HG03095 (cell line): ENCODE data around the gene TMIGD2.
"Not testable (repeated sequence)": the region's sequence is repeated elsewhere in the genome, so short reads cannot be mapped to it uniquely, and the experiment has no call there.

Experiments
- ATAC-seq: cut with Tn5 transposase; IDR thresholded peaks from one replicate; pipeline ENCODE4 v1.9.1; 2021; ENCODE audit warnings: moderate library complexity; ENCODE audit not compliant: unreplicated experiment

Gene TMIGD2

DNA sequence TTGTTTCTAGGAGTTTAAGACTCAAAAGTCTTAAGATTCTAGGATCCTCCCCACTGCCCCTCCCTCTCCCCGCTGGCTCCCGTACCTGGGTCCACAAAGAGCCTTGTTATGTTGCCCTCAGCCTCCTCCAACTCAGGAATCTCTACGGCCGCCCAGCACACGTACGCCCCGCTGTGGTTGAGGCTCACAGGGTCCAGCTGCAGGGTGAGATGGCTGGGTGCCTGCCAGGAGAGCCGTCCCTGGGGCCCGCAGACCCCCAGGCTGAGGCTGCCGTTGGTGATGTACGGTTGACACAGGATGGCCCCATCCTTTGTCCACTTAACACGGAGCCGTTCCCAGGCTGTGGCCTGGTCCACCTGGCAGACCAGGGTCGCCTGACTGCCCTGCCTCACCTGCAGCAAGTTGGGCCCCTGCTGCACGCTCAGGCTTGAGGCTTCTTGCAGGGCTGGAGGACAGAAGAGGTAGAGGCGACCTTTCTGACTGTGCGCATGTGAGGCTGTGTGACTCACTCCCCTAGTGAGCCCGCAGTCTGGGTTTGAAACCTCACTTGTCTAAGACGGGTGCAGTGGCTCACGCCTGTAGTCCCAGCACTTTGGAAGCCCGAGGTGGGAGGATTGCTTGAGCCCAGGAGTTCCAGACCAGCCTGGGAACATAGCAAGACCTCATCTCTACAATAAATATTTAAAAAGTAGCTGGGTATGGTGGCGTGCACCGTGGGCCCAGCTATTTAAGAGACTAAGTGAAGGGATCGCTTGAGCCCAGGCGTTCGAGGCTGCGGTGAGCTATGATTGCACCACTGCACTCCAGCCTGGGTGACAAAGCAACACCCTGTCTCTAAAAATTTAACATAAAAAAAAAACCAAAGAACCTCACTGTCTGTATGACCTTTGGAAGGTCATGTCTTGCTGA lies 4.0 kb downstream of the TMIGD2 start:
- ATAC-seq: no peak

DNA sequence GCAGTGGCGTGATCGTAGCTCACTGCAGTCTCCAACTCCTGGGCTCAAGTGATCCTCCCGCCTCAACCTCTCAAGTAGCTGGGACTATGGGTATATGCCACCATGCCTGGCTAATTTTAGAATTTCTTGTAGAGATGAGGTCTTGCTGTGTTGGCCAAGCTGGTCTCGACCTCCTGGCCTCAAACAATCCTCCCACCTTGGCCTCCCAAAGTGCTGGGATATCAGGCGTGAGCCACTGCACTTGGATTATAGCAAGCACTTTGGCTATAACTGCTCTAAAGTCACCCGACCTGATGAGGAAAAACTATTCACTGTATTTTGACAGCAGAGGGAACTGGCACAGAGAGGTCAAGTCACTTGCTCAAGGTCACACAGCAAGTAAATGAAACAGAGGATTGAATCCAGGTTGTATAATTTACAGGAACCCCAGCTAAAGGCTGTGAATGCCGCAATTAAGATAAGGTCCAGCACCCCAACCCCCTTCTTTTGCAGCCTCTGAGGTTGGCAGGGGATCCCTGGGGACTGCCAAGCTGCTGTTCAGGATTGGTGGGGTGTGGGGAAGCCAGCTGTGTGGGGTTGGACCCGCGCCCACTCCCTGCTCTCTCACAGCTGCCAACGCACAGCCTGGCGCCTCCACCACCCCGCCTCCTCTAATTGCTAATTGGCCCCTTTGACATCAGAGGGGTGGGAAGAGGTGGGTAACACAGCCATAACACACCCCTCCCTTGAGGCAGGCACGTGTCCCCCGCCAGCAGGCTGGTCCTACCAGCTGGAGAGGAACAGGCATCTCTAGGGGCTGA lies 6.0 kb downstream of the TMIGD2 start:
- ATAC-seq: no peak

DNA sequence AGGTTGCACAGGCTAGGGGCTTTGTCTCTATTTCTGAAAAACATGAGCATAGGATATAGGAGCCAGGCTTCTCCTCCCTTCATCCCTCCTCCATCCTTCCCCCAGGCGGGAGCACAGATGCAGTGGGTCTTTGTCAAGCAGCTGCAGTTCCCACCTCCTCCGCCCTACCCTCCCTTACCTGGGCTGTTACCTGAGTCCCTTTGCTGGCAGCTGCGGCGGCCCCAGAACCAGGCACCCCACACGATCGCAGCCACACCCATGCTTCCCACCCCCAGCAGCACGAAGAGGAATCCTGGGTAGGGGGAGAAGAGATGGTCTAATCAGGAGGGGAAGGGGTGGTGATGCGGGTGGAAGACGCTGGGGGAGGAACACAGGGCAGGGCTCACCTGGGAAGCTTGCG lies 7.8 kb downstream of the TMIGD2 start:
- ATAC-seq: no peak

DNA sequence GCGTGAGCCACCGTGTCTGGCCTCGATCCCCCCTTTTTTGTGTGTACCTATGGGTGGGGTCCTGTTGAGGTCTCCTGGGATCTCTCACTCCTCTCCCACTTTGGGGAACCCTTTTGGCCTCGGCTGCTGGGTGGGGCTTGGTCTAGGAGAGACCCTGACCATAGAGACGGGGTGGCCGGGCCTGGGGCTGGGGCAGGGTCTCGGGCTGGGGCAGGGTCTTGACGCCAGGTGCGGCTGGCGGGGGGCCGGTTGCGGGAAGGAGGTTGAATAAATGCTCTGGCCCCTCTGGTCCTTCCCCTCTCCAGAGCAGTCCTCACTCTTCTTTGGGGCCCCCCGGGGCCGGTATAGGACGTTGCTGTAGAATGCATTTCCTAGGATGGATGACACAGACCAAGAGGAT lies 9.7 kb downstream of the TMIGD2 start:
- no peak for ATAC-seq

DNA sequence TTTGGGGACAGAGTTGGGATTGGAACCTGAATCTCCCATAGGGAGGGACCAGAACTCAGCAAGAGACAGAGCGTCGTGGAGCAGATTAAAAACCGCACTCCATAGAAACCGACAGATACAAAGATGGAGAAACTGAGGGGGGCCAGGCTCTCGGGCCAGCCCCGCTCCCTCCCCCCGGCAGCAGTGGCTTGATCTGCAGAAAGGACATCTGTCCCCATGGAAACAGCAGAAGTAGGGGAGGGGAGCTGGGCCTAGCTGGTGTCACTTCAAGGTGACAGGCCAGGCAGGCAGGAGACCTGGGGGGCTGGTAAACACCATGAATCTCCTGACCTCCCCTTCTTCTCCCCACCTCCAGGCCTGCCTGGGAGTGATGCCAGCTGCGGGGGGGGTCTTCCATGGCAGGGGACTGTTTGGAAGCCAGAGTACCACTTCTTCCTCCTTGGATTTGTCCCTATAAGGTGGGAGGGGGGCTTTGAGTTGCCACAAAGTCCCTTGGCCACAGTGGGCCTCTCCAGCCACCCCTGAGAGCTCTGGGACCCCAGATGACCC lies 10.9 kb downstream of the TMIGD2 start:
- ATAC-seq: no peak

DNA sequence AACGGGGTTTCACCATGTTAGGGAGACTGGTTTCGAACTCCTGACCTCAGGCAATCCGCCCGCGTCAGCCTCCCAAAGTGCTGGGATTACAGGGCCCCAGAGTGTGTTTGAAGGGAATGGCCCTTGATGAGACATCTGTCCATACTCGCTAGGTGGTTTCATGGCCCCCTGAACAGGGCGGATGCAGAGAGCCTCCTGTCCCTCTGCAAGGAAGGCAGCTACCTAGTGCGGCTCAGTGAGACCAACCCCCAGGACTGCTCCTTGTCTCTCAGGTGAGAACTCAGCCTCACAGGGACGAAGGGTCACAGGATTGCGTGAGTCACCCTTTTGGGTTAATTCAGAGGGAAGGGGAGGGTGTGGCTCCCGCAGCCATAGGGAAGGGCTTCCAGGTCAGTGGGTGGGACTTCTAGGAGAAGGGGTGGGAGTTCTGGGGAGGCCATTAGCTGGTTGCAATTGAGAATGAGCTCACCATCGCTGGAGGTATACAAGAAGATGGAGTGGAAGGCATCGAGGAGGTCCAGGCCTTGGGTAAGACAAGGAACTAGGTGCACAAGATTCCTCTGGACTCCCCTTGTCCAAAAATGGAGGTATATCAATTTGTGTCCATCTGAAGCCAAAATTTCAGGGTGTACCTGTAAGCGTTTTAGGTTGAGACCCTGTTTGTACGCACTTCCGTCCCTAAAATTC lies 14.0 kb downstream of the TMIGD2 start:
- no peak for ATAC-seq

DNA sequence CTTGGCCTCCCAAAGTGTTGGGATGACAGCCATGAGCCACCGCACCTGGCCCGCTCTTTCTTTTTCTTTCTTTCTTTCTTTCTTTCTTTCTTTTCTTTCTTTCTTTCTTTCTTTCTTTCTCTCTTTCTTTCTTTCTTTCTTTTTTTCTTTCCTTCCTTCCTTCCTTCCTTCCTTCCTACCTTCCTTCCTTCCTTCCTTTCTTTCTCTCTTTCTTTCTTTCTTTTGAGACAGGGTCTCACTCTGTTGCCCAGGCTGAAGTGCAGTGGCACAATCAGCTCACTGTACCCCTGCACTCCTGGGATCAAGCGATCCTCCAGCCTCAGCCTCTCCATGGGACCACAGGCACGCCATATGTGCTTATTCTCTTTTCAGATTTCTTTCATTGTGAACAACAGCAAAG lies 16.0 kb downstream of the TMIGD2 start:
- ATAC-seq: not testable (repeated sequence)

DNA sequence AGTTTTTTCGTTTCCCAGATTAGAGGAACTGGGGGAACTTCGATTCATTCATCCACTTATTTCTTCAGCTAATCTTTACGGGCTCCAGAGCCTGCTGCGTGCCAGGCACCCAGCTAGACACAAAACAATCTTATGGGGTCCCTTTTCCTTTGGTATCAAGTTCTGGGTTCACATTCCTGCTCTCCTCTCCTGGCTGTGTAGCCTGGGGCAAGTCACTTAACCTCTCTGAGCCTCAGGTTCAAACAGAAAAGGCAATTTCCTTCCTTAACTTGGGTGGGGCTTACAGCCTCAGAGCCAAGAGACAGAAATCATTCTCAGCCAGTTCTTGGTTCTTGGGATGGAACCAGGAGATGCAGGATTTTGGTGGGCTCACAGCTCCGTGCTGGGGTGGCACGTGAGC lies 17.2 kb downstream of the TMIGD2 start:
- ATAC-seq: no peak

DNA sequence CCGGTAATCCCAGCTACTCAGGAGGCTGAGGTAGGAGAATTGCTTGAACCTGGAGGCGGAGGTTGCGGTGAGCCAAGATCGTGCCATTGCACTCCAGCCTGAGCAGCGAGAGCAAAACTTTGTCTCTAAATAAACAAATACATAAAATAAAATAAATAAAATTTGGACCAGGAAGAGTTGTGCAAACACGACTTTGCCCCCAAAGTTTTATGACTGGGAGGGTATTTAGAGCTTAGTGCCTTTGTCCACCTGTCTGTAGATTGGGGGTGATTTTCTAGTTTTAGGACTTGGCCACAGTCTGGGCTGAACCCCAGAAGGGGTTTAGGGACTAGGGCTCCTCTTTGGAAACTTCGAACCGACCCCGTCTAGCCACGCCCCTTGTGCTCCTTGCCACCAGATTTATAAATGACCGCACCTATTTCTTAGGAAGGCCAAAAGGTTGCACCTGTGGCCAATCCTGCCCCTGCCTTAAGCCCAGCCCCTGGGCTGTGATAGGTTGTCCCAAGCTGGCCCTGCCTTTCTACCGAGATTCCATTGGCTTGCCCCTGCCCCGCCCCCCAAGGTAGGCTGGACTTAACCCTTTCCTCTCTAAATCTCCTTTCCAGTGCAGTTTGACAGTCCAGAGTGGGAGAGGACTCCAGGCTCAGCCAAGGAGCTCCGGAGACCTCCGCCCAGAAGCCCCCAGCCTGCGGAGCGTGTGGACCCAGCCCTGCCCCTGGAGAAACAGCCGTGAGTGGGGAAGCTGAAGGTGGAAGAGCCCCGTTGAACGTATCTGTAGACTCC lies 17.8 kb downstream of the TMIGD2 start:
- no peak for ATAC-seq

DNA sequence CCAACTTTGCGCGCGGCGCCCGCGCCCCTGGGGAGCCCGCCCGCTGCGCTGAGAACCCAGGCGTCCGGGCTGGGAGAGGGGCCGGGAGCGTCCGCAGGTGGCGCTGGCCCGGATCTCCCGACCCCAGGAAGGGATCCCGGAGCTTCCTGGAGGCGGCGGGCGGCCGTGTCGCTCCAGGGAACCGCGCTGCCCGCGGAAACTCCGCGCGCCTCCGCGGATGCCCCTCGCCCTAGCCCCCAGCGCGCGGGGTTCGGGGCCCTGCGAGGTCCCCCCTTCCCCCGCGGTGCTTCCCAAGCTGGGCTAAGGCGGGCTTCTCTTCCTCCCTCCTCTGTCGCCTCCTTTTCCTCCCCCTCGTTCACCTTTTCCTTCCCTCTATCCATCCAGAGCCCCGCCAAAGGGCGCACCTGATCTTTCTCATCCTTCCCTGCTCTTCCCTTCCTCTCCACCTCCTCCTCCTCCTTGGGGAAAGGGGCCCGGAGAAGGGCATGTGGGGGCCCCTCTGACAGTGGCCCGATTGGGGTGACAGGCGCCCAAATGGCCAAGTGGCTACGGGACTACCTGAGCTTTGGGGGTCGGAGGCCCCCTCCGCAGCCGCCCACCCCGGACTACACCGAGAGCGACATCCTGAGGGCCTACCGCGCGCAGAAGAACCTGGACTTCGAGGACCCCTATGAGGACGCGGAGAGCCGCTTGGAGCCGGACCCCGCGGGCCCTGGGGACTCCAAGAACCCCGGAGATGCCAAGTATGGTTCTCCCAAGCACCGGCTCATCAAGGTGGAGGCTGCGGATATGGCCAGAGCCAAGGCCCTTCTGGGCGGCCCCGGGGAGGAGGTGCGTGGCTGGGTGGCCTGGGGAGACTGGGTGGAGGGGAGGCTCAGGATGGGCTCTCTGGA lies 22.4 kb downstream of the TMIGD2 start:
- ATAC-seq: no peak

DNA sequence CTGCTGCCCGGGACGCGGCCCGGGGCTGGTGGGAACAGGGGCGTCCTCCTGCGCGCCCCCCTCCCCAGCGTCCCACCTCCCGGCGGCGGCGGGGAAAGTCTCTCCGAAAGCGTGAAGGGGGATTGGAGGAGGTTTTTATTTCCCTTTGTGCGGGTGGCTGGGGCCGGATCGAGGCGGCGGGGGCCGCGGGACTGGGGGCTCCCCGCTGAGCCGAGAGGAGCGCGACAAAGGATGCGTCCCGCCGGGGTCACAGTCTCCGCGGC lies 23.0 kb downstream of the TMIGD2 start:
- no peak for ATAC-seq

DNA sequence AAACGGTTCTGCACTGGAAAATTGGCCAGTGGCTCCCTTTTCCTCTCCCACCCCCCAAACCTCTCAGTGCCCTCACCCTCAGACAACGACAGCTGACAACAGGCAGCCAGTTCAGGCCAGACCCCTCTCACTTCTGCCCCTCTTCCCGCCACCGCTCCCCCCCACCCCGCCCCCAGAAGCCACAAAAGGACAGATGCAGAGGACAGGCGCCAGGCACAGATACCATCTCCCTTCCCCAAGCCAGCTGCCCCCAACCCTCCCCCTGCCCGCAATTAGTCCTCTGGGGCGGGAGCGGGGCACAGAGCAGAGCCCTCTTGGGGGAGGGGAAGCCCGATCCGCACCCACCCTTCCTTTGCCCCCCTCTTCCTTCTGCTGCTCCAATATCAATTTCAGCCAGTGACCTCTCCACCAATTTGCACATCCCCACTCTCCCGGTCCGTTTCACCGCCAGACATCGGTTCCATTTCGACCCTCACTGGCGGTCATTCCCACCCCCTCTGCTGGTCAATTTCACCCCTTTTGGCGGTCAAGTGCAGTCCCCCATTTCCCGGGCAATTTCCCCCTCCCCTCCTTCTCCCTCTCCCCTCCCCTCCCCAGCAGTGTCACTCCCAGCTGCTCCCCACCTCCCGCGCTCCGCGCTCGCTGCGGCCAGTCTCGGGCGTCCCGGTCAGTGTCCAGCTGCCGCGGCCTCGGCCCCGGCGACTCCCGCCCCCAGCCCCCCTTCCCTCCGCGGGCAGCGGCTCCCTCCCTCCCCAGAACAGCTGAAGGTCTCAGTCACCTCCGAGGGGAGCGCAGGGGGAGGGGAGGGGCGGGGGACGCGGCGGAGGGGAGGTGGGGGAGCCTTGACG lies 23.5 kb downstream of the TMIGD2 start, which contains the start of gene SHD:
TSS of gene SHD (plus strand) at position 848 of the 848 bp plus-strand sequence. CDS start 798 bp downstream, outside the sequence.
- ATAC-seq: no peak

DNA sequence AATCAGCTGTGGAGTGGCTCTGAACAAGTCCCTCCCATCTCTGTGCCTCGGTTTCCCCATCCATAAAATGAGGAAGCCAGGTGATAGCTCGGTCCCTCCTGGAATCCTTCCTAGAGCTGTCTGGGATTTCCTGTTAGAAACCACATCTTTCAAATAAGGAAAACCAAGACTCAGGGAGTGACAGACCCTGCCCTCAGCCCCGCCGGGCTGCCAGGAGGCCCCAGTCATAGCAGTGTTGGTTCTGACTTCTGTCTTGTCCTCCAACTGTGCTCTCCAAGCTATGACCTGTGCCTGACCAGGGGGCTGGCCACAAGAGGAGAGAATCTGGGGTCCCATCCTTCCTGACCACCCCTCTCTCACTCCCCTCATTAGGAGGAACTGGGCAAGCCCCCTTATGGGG lies 24.2 kb downstream of the TMIGD2 start:
- ATAC-seq: no peak

DNA sequence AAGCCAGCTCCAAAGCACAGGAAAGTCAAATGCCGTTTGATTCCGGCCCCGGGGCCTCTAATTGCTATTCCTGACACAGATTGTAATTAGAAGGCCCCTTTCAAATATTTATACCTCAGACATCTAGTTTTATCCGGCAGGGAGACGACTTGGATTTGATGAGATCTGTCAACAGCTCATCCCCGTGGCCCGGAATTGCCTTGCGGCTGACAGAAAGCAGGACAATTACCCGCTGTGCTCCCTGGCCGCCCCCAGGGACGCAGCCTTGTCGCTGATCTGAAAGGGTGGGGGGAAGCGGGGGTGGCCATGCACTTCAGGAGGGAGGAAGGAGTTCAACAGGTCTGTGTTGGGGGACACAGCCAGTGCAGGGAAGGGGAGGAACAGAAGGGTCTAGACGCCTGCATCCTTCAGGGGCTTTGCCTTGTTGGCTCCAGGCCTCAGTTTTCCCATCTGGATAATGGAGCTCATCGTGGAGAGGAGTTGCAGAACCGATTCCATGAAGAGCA lies 24.9 kb downstream of the TMIGD2 start:
- ATAC-seq: no peak

DNA sequence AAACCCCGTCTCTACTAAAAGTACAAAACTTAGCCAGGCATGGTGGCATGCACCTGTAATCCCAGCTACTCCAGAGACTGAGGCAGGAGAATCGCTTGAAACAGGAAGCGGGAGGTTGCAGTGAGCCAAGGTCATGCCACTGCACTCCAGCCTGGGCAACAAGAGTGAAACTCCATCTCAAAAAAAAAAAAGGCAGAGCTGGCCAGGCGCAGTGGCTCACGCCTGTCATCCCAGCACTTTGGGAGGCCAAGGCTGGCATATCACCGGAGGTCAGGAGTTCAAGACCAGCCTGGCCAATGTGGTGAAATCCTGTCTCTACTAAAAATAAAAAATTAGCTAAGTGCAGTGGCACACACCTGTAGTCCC lies 27.9 kb downstream of the TMIGD2 start:
- not testable (repeated sequence) for ATAC-seq

DNA sequence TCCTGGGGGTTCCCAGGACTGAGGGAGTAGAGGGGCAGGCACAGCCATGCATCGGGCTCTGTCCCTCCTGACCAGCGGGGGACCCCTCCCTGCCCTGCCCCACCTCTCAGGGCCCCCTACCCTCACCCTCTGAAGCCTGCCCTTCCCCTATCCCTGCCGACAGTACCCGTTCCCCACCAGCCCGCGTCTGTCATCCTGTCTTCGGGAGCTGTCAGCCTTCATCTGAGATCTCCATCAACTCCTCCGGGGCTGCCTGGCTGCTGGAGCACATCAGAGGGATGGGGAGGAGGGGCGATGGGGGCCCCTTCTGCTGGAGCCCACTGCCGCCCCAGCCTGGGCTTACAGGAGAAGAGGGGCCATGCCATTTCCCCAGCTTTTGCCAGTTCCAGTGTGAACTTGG lies 29.3 kb downstream of the TMIGD2 start:
- no peak for ATAC-seq

DNA sequence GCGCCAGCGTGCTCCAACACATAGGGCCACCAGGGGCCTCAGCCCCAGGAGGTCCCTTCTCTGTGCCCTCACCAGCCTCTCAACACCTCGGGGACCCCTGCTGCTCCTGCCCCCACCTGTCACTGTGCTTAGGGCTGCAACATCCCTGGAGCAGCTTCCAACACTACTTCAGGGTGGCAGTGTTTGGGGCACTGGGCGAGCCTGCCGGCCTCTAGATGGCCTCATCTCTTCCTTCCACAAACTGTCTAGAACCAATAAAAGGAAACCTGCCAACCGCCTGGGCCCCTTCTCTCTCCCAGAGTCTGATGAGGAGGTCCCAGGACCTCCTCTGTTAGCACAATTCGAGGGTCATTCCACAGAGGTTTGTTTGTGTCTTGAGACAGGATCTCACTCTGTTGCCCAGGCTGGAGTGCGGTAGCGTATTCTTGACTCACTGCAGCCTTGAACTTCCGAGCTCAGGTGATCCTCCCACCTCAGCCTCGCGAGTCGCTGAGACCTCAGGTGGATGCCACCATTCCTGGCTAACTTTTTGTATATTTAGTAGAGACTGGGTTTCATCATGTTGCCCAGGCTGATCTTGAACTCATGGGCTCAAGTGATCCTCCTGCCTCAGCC lies 33.3 kb downstream of the TMIGD2 start:
- no peak for ATAC-seq
